GM23338 (cell line): ENCODE measurements around the gene DOCK2.

ENCODE experiments used
- CTCF ChIP-seq, 2 experiments: fragments of 200-600 bp in 1 of 2; sonication (generic) in 1 of 2; conservative IDR thresholded peaks; 2 replicates each; pipeline versions ENCODE4 v1.5.1 to v1.6.1; 2016 to 2017; ENCODE audit warnings: antibody characterized with exemption in 2 of 2, low read depth in 2 of 2, mild to moderate bottlenecking in 2 of 2, moderate library complexity in 1 of 2
- POLR2AphosphoS5 ChIP-seq: IDR thresholded peaks from 2 replicates; pipeline ENCODE4 v1.6.1; 2016; ENCODE audit warnings: antibody characterized with exemption, low read depth
- REST ChIP-seq: IDR thresholded peaks from one replicate; pipeline ENCODE4 v1.6.1; 2018; ENCODE audit warnings: antibody characterized with exemption; ENCODE audit not compliant: unreplicated experiment

GRCh38 chr5:170021506-170021905, 384.4 kb downstream of the DOCK2 start:
- TF ChIP-seq REST (no peak), CTCF (conservative IDR thresholded peaks at IDR 0.05; ENCODE audit: low read depth in 2 of 2) (no peak), POLR2AphosphoS5 (no peak)
